Panc1 (cell line): ENCODE measurements around the gene PIP5K1A. TPM values are rescaled to one million over a fixed set of nuclear protein-coding genes. Genes with fewer than 3 reads are reported as not detected.
A peak's percentile ranks its signal among the peaks of the same experiment; 100 is the strongest.

Experiments used
- ATAC-seq: fragments of 200-7000 bp; cut with Tn5 transposase; 2 replicates; pipeline ENCODE4 v1.9.1; 2020; ENCODE audit warnings: mild to moderate bottlenecking, moderate library complexity
- BruUV-seq: library from RNA; stranded (reverse); fragments of 400-500 nt; replicated peaks from 2 replicates; lab custom pipeline; 2021; lab: Mats Ljungman, UMichigan
- CTCF ChIA-PET: fragments of 300-600 bp; sonication (Branson Sonifier 250); formaldehyde crosslinking; loops from one replicate; lab custom pipeline; 2022; ENCODE audit warnings: antibody characterized with exemption; lab: Charles Lee
- POLR2A ChIA-PET: fragments of 300-600 bp; sonication (Branson Sonifier 250); formaldehyde crosslinking; loops from one replicate; lab custom pipeline; 2022; ENCODE audit warnings: antibody characterized with exemption; lab: Charles Lee
- DNase-seq: peaks from one replicate; pipeline ENCODE4 v3.0.0-alpha.2; 2010; ENCODE audit warnings: low read depth, low spot score
- H3K27ac ChIP-seq: 2 replicates; pipeline ENCODE4 v1.5.1; 2011; ENCODE audit warnings: mild to moderate bottlenecking, low read length, inconsistent platforms
- H3K27me3 ChIP-seq: fragments of 200-500 bp; sonication (Bioruptor generic); 2 replicates; pipeline ENCODE4 v1.6.0; 2014; ENCODE audit warnings: low read length, inconsistent platforms; ENCODE audit not compliant: control insufficient read depth, insufficient read depth
- H3K36me3 ChIP-seq: fragments of 200-500 bp; sonication (Bioruptor generic); 2 replicates; pipeline ENCODE4 v1.5.1; 2014; ENCODE audit warnings: inconsistent platforms, mild to moderate bottlenecking, low read length, moderate library complexity; ENCODE audit not compliant: control insufficient read depth, insufficient read depth
- H3K4me1 ChIP-seq: 2 replicates; pipeline ENCODE4 v1.5.1; 2011; ENCODE audit warnings: inconsistent platforms, mild to moderate bottlenecking, low read length, moderate library complexity; ENCODE audit not compliant: control insufficient read depth, insufficient read depth
- H3K4me3 ChIP-seq, 2 experiments: 2 replicates each; pipeline ENCODE4 v1.5.1; 2011 to 2012; ENCODE audit warnings: low read depth in 2 of 2, low read length in 2 of 2, mild to moderate bottlenecking in 2 of 2, inconsistent platforms in 1 of 2, moderate library complexity in 1 of 2
- H3K9me3 ChIP-seq: fragments of 200-500 bp; sonication (Bioruptor generic); 2 replicates; pipeline ENCODE4 v1.5.1; 2014; ENCODE audit warnings: low read depth, mild to moderate bottlenecking, inconsistent platforms, low read length, moderate library complexity; ENCODE audit not compliant: control insufficient read depth, insufficient read depth
- POLR2AphosphoS5 ChIP-seq: IDR thresholded peaks from 2 replicates; pipeline ENCODE4 v1.6.1; 2012; ENCODE audit warnings: mild to moderate bottlenecking, low read depth, low read length, moderate library complexity
- SIN3A ChIP-seq: IDR thresholded peaks from 2 replicates; pipeline ENCODE4 v1.6.1; 2012; ENCODE audit warnings: low read depth, mild to moderate bottlenecking, low read length, moderate library complexity, borderline replicate concordance; ENCODE audit not compliant: insufficient read depth
- TCF7L2 ChIP-seq: IDR thresholded peaks from 2 replicates; pipeline ENCODE4 v1.6.1; 2011; ENCODE audit warnings: mild to moderate bottlenecking, low read depth, low read length, inconsistent platforms
- in situ Hi-C: cut with HindIII; loops from 2 replicates; pipeline ENCODE4 v1.10.0; 2016; ENCODE audit warnings: low sequenced_read_pairs, low pct_unique_long_range_greater_than_20kb
- intact Hi-C: fragments of 100-400 bp; cut with micrococcal nuclease; formaldehyde crosslinking; loops from one replicate; pipeline ENCODE4 v1.10.0; 2022; ENCODE audit not compliant: unreplicated experiment
- total RNA-seq: library from RNA; stranded (reverse); gene quantifications from one replicate; pipeline ENCODE4 v1.2.1, GENCODE V29; 2021; ENCODE audit not compliant: unreplicated experiment
- TF ChIP-seq, protein P1 (sequence below), 2 experiments: IDR thresholded peaks; 2 replicates each; pipeline ENCODE4 v1.6.1; 2011 to 2012; ENCODE audit warnings: low read depth in 2 of 2, control low read depth in 1 of 2, low read length in 1 of 2, mild to moderate bottlenecking in 1 of 2, moderate library complexity in 1 of 2; ENCODE audit not compliant: insufficient read depth in 1 of 2
- TF ChIP-seq, protein P2 (sequence below): fragments of 450-650 bp; IDR thresholded peaks from 2 replicates; pipeline ENCODE4 v1.5.1; 2017; ENCODE audit warnings: mild to moderate bottlenecking

Gene PIP5K1A
- total RNA-seq, 1 experiment from 2014 or later = 78.9 TPM

DNA sequence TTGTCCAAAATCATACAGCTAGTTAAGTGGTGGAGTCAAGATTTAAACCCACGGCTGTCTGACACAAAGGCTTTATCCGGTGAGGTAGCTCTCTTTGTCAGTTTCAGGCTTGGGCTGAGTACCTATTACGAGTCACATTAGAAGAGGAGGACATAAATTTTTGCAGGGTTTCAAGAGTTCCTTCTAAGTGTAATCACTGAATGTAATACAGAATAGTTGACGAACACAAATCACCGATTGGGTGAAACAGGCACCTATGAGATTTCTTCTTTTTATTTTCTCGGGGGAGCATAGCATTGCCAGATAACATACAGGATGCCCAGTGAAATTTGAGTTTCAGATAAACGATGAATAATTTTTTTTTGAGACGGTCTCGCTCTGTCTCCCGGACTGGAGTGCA, 57.0 kb downstream of the PIP5K1A start:
- TF ChIP-seq SIN3A = no peak
- TF ChIP-seq TCF7L2 = no peak
- TF ChIP-seq, protein P1, sequence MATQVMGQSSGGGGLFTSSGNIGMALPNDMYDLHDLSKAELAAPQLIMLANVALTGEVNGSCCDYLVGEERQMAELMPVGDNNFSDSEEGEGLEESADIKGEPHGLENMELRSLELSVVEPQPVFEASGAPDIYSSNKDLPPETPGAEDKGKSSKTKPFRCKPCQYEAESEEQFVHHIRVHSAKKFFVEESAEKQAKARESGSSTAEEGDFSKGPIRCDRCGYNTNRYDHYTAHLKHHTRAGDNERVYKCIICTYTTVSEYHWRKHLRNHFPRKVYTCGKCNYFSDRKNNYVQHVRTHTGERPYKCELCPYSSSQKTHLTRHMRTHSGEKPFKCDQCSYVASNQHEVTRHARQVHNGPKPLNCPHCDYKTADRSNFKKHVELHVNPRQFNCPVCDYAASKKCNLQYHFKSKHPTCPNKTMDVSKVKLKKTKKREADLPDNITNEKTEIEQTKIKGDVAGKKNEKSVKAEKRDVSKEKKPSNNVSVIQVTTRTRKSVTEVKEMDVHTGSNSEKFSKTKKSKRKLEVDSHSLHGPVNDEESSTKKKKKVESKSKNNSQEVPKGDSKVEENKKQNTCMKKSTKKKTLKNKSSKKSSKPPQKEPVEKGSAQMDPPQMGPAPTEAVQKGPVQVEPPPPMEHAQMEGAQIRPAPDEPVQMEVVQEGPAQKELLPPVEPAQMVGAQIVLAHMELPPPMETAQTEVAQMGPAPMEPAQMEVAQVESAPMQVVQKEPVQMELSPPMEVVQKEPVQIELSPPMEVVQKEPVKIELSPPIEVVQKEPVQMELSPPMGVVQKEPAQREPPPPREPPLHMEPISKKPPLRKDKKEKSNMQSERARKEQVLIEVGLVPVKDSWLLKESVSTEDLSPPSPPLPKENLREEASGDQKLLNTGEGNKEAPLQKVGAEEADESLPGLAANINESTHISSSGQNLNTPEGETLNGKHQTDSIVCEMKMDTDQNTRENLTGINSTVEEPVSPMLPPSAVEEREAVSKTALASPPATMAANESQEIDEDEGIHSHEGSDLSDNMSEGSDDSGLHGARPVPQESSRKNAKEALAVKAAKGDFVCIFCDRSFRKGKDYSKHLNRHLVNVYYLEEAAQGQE (IDR thresholded peaks at IDR 0.05; ENCODE audit: insufficient read depth in 1 of 2, low read depth in 2 of 2, low read length in 1 of 2) = no peak
- TF ChIP-seq, protein P2, sequence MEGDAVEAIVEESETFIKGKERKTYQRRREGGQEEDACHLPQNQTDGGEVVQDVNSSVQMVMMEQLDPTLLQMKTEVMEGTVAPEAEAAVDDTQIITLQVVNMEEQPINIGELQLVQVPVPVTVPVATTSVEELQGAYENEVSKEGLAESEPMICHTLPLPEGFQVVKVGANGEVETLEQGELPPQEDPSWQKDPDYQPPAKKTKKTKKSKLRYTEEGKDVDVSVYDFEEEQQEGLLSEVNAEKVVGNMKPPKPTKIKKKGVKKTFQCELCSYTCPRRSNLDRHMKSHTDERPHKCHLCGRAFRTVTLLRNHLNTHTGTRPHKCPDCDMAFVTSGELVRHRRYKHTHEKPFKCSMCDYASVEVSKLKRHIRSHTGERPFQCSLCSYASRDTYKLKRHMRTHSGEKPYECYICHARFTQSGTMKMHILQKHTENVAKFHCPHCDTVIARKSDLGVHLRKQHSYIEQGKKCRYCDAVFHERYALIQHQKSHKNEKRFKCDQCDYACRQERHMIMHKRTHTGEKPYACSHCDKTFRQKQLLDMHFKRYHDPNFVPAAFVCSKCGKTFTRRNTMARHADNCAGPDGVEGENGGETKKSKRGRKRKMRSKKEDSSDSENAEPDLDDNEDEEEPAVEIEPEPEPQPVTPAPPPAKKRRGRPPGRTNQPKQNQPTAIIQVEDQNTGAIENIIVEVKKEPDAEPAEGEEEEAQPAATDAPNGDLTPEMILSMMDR = no peak
- no peak for TF ChIP-seq POLR2AphosphoS5
- no peaks in the 10 kb centered on the region for H3K9me3 ChIP-seq
- H3K27me3 ChIP-seq = no peaks in the 10 kb centered on the region
- peaks cover 3% of the 10 kb centered on the region; the same call in 1 of the 2 replicates for H3K4me1 ChIP-seq
- in situ Hi-C loops = no loop called here
- ChIA-PET CTCF (no interaction called here), POLR2A (interaction anchor here (1.0 kb wide), 1 partner anchor 26 kb away, joined by 3 read pairs; the partner anchor contains the start of gene ZNF687)
- peak overlapping the region; percentile 84 for H3K27ac ChIP-seq
- no peak for DNase-seq
- peaks cover 6% of the 10 kb centered on the region; the same call in 1 of the 2 replicates for H3K36me3 ChIP-seq
- ATAC-seq = no peak
- intact Hi-C loops = no loop called here
- BruUV-seq = TSS peak; percentile 93
- H3K4me3 ChIP-seq = peak overlapping the region; percentile 60 to 68

DNA sequence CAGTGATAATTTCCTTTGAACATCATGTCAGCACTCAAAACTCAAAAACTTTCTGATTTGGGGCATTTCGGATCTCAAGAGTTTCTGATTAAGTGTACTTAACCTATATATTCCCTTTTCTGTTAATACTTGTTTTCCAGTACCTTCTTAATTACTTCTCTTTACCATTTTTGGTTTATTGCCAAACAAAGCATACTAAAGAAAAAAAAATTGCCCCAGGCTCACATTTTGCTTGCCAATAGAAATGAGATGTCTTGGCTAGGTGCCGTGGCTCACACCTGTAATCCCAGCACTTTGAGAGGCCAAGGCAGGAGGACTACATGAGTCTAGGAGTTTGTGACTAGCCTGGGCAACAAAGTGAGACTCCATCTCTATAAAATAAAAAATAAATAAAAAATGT, 61.0 kb downstream of the PIP5K1A start:
- Histone ChIP-seq H3K4me1 (peaks cover 3% of the 10 kb centered on the region; the same call in 1 of the 2 replicates), H3K36me3 (peaks cover 6% of the 10 kb centered on the region), H3K27me3 (no peaks in the 10 kb centered on the region), H3K9me3 (no peaks in the 10 kb centered on the region), H3K4me3 (no peak overlapping the region), H3K27ac (no peak overlapping the region)
- TF ChIP-seq POLR2AphosphoS5 (no peak), TCF7L2 (no peak), SIN3A (no peak)
- TF ChIP-seq, protein P1 (IDR thresholded peaks at IDR 0.05; ENCODE audit: insufficient read depth in 1 of 2, low read depth in 2 of 2, low read length in 1 of 2) = no peak
- TF ChIP-seq, protein P2 = no peak
- intact Hi-C loops (no loop called here), in situ Hi-C loops (no loop called here)
- ATAC-seq (no peak), DNase-seq (no peak)
- BruUV-seq = no TSS peak
- ChIA-PET CTCF (no interaction called here), POLR2A (no interaction called here)
